ENCODE data around the gene SLC25A23. TPM values are rescaled to one million over a fixed set of nuclear protein-coding genes. Genes with fewer than 3 reads are reported as not detected.

The SLC25A23 gene
- total and polyA plus RNA-seq, 3 donors from 2014 or later = 26.9 to 38.5 (median 34.3) TPM

GRCh38 chr19:6443986-6444385 is 15.6 kb downstream of the SLC25A23 start:
- Histone ChIP-seq H3K27ac (no peak overlapping the region), H3K36me3 (ENCODE audit: low read depth, missing control alignments) (no peaks in the 10 kb centered on the region), H3K27me3 (no peaks in the 10 kb centered on the region), H3K9me3 (no peaks in the 10 kb centered on the region), H3K4me3 (no peak overlapping the region), H3K4me1 (peaks cover 6% of the 10 kb centered on the region)
- WGBS, 2 donors = 93 to 97% methylated on average over 8 to 13 of the region's 13 CpGs
- DNase-seq = no peak
- no peak for TF ChIP-seq CTCF (IDR thresholded peaks at IDR 0.05)
- no peak for TF ChIP-seq POLR2A (IDR thresholded peaks at IDR 0.05)
- intact Hi-C loops (cut with DNase I; ENCODE audit: low total_unique reads) = no loop called here

- Histone ChIP-seq H3K4me3 (no peak overlapping the region), H3K4me1 (peaks cover 6% of the 10 kb centered on the region), H3K27ac (no peak overlapping the region), H3K36me3 (ENCODE audit: low read depth, missing control alignments) (no peaks in the 10 kb centered on the region), H3K9me3 (no peaks in the 10 kb centered on the region), H3K27me3 (no peaks in the 10 kb centered on the region)
- intact Hi-C loops (cut with DNase I; ENCODE audit: low total_unique reads) = no loop called here
- DNase-seq = no peak
- WGBS, 2 donors = 91 to 94% methylated on average over 11 of the region's 13 CpGs
- TF ChIP-seq POLR2A (IDR thresholded peaks at IDR 0.05) (no peak), CTCF (IDR thresholded peaks at IDR 0.05) (no peak)
Observed at GRCh38 chr19:6442087-6442688, 17.4 kb downstream of the SLC25A23 start.

GRCh38 chr19:6440905-6441304 is 18.7 kb downstream of the SLC25A23 start:
- Histone ChIP-seq H3K4me1 (no peaks in the 10 kb centered on the region), H3K9me3 (no peaks in the 10 kb centered on the region), H3K36me3 (ENCODE audit: low read depth, missing control alignments) (no peaks in the 10 kb centered on the region), H3K4me3 (no peak overlapping the region), H3K27me3 (no peaks in the 10 kb centered on the region), H3K27ac (no peak overlapping the region)
- no peak for TF ChIP-seq CTCF (IDR thresholded peaks at IDR 0.05)
- TF ChIP-seq POLR2A (IDR thresholded peaks at IDR 0.05) = no peak
- 91 to 93% methylated on average over 3 of the region's 3 CpGs for WGBS, 2 donors
- intact Hi-C loops (cut with DNase I; ENCODE audit: low total_unique reads) = no loop called here
- no peak for DNase-seq

GRCh38 chr19:6439743-6440142 is 19.8 kb downstream of the SLC25A23 start:
- Histone ChIP-seq H3K4me1 (no peaks in the 10 kb centered on the region), H3K27me3 (no peaks in the 10 kb centered on the region), H3K27ac (no peak overlapping the region), H3K36me3 (ENCODE audit: low read depth, missing control alignments) (no peaks in the 10 kb centered on the region), H3K9me3 (no peaks in the 10 kb centered on the region), H3K4me3 (no peak overlapping the region)
- DNase-seq = no peak
- TF ChIP-seq CTCF (IDR thresholded peaks at IDR 0.05) (no peak), POLR2A (IDR thresholded peaks at IDR 0.05) (no peak)
- 85 to 90% methylated on average over 4 of the region's 4 CpGs for WGBS, 2 donors
- intact Hi-C loops (cut with DNase I; ENCODE audit: low total_unique reads) = no loop called here

GRCh38 chr19:6433663-6434062 is 25.9 kb downstream of the SLC25A23 start, which contains the start of gene SLC25A41:
Gene SLC25A41 (minus strand): TSS chr19:6433763. CDS start chr19:6433693, 70 bp downstream.
- Histone ChIP-seq H3K4me3 (no peak within 1 kb of the TSS), H3K27me3 (no peaks in the 10 kb centered on the region), H3K9me3 (no peaks in the 10 kb centered on the region), H3K36me3 (ENCODE audit: low read depth, missing control alignments) (no peaks in the 10 kb centered on the region), H3K27ac (no peak within 1 kb of the TSS), H3K4me1 (no peaks in the 10 kb centered on the region)
- intact Hi-C loops (cut with DNase I; ENCODE audit: low total_unique reads) = no loop called here
- no peak for TF ChIP-seq CTCF (IDR thresholded peaks at IDR 0.05)
- TF ChIP-seq POLR2A (IDR thresholded peaks at IDR 0.05) = no peak
- no peak for DNase-seq
- WGBS, 2 donors = 81 to 85% methylated on average over 10 of the region's 10 CpGs
